Measurements from ENCODE around the gene SLC15A1.
"Not testable (repeated sequence)": the region's sequence is repeated elsewhere in the genome, so short reads cannot be mapped to it uniquely, and the experiment has no call there.

The SLC15A1 gene

DNA sequence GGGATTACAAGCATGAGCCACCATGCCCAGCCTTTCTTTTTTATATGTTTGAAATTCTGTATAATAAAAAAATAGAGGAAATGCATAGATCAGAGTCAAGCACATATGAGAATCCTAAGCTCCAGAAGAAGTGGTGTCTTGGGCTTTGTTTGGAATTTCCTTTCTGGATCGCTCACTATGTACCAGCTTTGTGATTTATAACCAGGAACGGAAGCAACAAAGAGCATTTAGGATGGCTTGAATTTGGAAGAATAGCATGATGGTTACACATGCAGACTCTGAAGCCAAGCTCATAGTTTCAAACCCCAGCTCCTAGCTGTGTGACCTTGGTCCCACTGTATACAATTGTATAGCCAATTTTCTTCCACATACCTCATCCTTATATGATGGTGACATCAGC is 28.0 kb upstream of the SLC15A1 start:
- DNase-seq, result no peak

DNA sequence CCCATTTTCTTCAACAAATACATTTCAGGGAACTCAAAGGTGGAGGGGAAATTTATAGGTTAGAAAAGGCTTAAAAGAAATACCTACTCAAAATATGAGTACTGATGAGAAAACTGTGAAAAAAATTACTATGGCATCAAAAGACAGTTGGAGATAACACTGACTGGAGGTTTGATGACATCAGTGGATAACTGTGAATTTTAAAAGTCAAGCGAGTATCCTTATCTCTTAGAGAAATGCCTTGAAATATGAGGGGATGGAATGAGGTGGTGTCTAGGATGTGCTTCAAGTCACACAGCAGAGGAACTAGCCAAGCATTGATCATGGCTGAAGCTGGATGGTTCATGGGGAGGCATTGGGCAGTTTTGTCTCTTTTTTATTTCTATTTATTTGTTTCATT is 27.2 kb upstream of the SLC15A1 start:
- DNase-seq, result no peak

DNA sequence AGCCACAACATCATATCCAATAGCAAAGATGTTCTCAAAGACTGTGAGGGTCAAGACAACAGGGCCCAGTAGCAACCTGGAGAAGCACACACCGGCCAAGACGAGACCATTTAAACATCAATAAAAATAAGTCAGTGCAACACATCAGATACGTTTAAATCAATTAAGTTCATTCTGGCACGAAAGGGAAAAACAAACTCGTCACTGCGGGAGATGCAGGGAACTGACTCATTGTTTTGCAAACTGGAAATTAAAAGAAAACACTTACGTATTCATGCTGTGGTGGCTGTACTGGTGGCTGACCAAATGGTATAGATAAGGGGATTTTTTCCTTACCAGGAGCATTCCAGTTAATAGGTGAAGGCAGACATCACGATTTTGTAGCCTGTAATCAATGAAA is 26.3 kb upstream of the SLC15A1 start:
- DNase-seq, result no peak

DNA sequence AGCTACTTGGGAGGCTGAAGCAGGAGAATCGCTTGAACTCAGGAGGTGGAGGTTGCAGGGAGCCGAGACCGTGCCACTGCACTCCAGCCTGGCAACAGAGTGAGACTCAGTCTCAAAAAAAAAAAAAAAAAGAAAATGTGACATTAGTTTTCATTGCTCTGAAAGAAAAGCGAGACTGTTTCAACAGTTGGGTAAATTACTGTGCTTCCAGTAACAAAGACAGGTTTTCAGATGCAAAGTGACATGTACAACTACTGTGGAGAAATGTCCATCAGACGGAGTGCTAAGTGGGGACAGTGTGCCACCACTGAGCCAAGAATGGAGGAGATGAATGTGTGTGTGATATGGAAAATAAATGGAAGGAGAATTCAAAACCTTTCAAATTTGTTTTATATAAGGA is 24.2 kb upstream of the SLC15A1 start:
- no peak for DNase-seq

DNA sequence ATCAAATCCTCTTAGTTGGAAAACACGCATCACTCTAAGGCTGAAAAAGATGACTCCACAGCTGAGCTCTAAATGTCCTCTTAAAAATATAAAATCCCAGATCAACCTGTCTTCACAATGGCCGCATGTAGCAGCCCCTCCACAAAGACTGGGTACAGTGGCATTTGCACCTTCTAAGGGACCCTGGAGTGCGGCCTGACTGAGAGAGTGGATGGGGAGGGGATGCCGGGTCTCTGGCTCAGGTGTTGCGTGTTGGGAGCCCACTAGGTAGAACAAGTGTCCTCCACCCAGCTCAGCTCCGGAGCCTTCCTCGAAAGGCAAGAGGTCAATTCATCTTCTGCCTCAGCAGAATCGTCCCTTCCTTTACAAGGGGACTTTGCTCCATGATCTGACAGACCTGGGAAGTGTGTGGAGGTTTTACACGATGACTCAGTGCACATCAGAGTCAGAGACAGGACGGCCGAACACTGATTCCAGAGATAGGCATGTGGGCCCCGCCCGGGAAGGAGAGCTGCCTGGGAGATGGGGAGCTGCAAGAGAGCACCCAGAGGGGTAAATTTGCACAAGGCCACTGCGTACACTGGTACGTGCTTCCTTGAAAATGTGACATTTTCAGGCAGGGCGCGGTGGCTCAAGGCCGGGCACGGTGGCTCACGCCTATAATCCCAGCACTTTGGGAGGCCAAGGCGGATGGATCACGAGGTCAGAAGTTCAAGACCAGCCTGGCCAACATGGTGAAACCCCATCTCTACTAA is 23.5 kb upstream of the SLC15A1 start:
- no peak for DNase-seq

DNA sequence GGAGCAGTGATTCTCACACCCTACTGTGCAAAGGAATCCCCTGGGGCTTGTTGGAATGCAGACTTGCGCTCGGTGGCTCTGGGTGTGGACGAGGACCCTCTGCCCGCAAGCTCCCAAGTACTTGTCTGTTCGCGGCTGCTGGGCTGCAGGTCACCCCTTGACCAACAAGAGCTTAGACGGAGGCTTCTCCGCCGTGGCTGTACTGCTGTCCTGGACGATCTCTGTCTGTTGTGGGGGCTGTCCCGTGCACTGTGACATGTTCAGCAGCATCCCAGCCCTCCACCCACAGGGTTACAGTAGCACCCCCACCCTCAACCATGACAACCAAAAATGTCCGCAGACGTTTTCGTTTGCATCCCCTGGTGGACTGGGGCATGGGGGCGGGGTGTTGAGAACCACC is 22.9 kb upstream of the SLC15A1 start:
- DNase-seq, result no peak

DNA sequence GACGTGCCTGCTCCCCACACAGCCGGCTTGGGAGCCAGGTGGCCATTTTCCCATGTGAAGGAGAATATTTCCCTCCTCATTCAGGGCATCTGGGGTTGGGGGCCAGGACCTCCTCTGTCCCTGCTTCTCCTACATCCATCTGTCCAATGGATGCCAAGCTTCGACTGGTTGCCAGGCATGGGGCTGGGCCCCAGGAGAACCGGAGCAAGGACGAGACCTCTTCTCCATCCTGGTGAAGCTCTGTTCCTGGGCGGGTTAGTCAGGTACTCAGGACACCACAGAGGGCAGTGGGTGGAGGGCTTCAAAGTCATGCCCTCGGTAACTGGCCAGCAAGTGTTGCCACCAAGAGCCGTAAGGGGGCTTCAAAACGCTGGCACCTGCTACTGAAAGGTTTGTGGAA is 22.3 kb upstream of the SLC15A1 start:
- DNase-seq, result no peak

DNA sequence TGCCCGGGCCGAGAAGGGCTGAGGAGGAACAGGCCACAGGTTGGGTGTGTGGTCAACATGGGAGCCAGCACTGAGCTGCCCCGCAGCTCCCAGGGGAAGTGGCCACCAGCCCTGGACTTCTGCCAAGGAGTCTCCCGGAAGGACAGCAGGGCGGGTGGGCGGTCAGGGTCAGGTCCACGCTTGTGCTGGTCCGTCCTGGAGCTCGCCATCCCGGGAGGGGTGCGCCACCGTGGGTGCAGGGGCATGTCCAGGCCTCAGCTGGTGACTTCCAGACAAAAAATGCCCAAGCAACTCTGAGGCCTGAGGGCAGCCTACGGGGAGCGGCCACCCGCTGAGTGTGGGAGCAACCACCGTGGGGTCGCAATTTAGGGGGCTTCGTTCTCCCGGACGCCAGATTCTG is 21.4 kb upstream of the SLC15A1 start:
- DNase-seq, result no peak

DNA sequence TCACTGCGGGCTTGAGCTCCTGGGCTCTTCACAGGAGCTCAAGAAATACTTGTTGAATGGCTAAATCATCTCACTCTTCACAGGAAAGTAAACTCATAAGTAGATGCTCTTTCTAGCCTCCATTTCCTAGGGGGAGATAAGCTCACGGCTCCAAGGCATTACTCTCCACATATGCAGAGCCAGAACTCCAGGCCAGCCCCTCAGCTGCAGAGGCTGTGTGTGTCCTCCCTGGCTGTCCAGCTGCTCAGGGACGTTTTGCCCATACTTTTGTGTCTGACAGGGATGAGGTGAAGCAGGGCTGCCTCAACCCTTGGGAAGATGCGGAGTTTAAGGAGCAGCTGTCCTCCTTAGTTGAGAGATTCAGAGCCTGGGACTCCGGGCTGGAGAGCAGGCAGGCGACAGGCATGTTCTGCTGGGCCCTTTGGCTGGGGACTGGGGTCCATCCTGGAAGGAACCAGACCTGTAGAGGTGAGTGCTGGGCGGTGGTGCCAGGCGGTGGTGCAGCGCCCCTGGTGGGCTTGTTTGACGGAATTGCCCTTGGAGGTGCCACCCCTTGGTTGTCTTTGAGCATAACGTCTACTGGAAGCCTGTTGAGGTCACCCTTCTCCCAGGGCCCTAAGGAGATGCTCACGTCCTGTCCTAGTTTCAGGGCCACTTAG is 20.5 kb upstream of the SLC15A1 start:
- no peak for DNase-seq

DNA sequence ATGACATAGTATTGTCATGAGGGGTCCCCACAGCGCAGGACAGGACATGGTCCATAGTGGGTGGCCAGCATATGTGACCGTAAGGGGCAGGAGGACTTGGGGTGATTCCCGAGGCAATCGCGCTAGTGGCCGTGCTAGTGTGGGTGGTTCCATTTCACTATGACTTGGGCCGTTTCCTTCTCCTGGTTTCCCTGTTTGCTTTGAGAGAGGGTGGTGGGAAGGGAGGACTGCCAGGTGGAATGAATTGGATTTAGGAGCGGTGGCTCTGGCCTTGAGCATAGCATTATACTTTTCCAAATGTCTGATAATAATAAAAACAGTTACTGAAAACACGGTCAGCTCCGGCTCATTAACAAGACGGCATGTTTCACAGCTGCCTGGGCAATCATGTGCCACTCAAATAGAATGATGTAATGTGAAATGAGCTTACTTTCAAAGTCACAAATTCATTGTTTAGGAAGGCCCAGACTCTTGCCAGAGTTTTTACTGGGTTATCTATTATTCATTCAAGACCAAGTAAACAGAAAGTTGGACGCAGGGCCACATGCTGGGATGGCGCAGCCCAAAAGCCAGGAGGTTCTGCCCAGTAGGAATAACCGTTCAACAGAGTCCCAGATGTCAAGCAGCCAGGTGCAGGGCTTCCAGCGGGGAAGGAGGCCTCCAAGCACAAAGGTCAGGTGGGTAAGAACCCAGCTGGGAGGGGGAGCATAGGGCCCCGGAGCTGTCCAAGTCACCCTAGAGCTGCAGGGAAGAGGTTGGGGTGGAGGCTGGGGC is 19.6 kb upstream of the SLC15A1 start:
- DNase-seq, result no peak

DNA sequence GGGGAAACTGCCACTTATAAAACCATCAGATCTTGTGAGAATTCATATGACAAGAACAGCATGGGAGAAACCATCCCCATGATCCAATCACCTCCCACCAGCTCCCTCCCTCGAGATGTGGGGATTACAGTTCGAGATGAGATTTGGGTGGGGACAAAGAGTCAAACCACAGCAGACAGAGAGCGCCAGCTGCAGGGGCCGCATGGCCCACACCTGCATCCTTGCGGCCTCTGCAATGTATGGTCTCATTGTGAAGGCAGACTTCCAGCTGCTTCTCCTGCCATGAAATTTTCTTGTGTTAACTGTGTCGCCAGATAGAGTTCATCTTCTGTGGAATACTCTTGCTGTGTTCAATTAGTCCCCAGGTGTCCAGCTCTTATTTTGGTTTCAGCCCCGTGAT is 17.3 kb upstream of the SLC15A1 start:
- DNase-seq, result no peak

DNA sequence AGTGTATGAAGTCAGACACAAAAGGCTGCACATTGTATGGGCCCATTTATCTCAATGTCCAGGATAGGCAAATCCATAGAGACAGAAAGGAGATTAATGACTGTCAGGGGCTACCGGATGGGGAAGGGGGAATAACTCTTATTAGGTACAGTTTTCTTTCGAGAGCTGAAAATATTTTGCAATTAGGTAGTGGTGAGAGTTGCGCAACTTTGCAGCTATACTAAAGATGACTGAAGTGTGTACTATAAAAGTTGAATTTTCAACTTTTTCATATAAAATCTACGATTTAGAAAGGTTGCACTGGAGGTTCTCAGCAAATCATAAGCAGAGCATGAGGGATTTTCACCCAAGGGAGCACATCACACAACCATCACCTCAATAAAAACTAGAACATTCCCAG is 16.1 kb upstream of the SLC15A1 start:
- no peak for DNase-seq

DNA sequence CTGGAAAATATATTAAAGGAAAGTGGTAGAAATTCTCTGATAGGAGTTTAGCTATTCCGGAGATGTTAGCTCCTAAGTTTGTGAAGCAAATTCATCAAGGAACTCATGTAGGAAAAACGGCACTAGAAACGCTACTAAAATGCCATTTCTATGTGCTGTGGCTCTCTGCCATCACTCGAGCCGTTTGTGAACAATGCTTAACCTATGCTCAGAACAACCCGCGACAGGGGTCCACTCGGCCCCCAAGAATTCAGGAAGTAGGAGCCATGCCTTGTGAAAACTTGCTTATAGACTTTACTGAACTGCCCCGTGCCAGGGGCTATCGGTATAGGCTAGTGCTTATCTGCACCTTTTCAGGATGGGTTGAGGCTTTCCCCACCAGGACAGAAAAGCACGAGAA is 14.2 kb upstream of the SLC15A1 start:
- no peak for DNase-seq

DNA sequence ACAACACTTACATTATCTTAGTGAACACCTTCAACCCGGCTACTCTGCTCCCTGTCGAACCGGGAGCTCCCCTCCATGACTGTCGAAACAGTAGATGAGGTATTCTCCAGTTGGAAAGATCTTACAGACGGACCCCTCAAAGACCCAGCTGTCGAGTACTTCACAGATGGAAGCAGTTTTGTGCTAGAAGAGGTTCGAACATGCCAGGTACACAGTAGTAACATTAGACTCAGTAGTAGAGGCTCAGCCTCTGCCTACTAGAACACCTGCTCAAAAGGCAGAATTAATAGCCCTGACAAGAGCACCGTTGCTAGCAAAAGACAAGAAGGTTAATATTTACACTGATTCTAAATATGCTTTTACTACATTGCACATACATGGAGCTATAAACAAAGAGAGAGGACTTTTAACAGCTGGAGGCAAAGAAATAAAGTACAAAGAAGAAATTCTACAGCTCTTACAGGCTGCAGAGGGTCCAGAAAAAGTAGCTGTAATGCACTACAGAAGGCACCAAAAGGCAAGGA is 13.6 kb upstream of the SLC15A1 start:
- DNase-seq, result no peak

DNA sequence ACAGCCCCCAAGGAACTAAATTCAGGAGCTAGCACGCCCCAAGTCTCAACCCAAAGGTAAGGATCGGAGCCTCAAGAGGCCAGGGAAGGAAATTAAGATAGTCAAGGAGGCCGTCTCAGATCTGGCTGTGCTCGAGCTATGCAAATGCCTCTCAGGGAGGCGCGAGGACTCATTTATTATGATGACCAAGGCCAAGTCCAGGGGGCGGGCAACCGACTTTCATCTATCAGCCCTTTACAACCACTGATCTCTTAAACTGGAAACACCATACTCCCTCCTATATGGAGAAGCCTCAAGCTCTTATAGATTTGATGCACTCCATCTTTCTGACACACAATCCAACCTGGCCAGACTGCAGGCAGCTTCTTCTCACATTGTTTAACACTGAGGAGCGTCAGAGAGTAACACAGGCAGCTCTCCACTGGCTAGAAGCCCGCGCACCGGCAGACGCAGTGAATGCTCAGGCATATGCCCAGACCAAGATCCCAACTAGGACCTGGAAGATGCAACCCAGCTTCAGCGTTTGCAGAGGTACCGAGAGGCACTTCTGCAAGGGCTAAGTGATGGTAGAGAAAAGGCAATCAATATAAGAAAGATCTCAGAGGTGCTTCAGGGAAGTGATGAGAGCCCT is 9.6 kb upstream of the SLC15A1 start:
- no peak for DNase-seq

DNA sequence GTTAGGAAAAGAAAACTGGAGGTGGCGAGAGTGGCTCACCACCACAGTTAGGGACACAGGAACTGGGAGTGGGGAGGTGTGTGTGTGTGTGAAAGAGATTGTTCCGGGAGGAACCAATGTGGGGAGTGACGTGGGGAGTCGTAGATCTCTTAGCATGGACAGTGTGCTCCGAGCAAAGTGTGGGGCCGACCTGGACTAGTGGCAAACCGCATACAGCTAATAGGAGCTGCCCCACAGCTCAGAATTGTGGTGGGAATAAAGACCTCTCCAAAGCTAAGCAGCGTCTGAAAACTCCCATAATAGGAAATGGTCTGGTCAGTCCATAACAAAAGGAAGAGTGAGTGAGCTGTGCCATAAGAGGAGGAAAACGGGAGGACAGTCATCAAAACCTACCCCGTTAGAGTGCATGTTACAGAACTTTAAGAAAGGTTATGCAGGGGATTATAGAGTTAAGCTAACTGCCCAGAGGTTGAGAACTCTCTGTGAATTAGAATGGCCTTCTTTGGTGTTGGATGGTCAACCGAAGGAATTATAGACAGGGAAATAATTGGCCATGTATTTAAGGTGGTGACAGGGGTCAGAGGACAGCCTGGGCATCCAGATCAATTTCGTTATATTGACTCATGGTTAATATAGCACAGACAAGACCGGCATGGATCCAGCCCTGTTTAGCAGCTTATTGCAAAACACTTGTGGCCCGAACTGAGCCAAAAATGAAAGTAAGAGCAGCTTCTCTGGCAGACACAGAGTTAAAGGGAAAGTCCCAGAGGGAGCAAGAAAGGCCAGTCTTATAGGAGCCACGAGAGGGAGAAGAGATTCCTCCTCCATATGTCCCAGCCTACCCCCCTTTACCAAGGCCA is 8.9 kb upstream of the SLC15A1 start:
- DNase-seq, result no peak

DNA sequence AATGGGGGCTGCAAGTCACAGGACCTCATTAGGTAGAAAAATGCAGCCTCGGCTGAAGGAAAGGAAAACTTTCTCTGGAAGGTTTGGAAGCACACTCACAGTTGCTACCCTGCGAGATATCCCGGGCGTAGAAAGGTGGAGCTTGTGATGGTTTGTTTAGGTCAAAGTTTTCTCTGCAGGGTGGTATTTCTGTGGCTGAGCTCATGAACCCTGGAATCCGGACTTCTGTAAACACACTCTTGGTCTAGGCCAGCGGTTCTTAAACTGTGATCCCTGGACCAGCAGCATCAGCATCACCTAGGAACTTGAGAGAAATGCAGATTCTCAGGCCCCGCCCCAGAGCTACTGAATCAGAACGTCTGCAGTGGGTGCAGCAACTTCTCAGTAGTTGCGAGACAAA is 3.3 kb upstream of the SLC15A1 start:
- DNase-seq, result no peak

DNA sequence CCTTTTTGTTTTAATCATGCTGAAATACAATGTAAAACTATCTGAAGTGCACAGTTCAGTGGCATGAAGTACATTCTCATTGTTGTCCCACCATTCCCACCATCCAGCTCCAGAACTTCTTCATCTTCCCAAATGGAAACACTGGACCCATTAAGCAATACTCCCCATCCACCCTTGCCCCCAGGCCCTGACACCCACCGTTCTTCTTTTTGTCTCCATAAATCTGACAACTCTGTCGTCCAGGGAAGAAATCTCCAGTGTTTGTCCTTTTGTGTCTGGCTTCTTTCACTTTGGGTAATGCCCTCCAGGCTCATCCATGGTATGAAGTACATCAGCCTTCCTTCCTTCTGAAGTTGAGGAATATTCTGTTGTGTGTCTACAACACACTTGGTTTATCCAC is 2.6 kb upstream of the SLC15A1 start:
- no peak for DNase-seq

DNA sequence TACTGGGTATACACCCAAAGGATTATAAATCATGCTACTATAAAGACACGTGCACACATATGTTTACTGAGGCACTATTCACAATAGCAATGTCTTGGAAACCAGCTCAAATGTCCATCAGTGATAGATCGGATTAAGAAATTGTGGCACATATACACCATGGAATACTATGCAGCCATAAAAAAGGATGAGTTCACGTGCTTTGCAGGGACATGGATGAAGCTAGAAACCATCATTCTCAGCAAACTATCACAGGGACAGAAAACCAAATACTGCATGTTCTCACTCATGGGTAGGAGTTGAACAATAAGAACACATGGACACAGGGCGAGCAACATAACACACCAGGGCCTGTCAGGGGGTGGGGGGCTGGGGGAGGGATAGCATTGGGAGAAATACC is 2.0 kb upstream of the SLC15A1 start:
- DNase-seq, result not testable (repeated sequence)

DNA sequence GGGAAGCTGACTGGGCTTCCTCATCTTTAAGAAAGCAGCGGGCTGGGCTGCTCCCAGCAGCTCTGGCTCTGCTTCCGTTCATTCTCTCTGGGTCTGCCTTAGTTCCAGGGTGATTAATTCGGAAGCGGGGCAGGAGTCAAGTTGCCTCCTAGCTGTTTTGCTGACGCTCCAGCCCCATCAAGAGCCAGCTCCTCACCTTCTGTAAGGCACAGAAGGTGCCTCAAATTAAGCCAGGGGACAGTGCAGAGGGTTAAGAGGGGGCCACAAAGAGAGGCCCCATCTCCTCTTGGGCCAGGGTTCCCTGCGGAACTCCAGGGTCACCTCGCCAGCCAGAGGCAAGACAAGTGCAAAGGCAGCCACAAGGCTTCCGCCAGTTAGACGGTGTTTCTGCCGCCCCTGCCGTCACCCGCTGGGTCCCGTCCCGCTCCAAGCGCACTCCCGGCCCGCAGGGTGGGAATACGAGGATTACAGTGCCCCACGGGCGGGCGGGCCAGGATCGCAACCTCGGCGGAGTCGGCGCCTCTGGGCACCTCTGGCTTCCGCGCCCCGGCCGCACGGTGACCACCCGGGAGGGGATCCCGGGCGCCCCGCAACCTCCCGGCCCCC is 508 bp downstream of the SLC15A1 start:
- no peak for DNase-seq

DNA sequence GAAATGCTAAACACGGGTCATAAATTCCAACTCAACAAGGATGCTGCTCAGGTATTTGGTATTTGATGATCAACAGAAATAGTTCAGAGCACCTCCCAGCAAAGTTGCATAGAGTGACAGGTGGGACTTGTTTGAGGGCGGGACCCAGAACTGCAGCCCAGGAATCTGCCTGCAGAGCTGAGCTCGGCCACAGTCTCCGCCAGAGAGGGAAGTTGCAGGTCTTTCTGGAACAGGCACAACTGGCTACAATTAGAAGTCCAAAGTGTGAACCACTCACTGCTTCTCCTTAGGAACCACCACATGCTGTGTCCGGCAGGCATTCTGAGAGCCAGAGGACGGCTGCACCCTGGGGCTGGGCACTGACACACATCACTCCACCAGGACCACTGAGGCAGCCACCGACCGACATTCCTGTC is 1.1 kb downstream of the SLC15A1 start:
- no peak for DNase-seq

DNA sequence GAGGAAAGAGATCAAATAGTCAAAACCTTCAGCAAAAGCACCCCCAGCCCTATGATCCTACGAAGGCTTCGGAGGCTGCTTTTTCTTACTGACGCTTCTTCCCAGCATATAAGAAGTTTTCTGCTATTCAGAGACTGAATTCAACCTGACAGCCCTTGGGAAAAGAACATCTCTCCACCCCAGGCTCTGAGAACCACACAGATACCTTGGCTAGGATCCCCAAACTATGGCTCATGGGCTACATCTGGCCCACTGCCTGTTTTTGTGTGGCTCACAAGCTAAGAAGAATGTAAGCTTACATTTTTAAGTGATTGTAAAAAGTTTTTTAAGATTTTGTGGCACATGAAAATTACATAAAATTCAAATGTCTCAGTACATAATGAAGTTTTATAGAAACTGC is 3.0 kb downstream of the SLC15A1 start:
- no peak for DNase-seq

Measured in activated naive CD4-positive, alpha-beta T cell treated with anti-CD3 and anti-CD28 coated beads, Interleukin-2, amount 50 U/mL, for 16 hours (primary cell).